NCI-H82 (cell line): Measurements from ENCODE around the gene DNPH1.

Experiments used
- DNase-seq: peaks from one replicate; lab custom pipeline; 2025; lab: John Stamatoyannopoulos, UW

DNPH1 gene

GRCh38 chr6:43181621-43181941 lies 47.7 kb downstream of the DNPH1 start:
- no peak for DNase-seq

DNA sequence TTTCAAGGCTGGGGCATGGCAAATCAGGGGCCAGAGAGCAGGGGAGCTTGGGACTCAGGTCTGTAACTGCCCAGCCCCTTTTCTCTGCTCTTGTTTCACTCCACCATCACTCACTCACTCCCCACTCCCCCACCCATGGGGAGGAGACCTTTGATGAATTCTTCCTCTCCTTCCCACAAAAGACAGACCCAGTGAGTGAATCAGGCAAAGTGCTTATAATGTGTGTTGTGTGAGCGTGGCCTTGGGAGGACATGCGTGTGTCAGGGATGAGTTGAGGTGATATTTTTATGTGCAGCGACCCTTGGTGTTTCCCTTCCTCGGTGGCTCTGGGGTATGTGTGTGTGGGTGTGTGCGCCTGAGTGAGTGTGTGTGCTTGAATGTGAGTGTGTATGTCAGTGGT lies 48.3 kb downstream of the DNPH1 start:
- DNase-seq: peak; percentile 29

DNA sequence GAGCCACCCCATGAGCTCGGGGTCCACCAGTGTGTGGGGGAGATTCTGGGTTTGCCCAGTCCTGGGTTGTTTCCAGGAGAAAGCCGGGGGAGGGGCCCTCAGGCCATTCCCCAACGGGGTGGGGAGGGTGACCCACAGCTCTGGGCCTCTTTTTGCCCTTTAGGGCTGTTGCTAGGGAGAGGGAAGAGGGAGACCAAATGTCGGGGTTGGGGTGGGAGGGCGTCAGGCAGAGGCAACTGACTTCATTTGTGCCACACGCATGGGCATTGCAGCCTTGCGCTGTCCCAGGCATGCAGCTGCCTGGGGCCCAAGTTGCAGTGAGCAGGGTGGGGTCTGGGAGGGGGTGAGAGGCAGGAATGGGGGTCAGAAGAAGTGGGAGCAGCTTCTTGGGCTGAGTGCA lies 49.2 kb downstream of the DNPH1 start:
- no peak for DNase-seq

- DNase-seq: no peak
These were observed 50.1 kb downstream of the DNPH1 start for GRCh38 chr6:43178951-43179830.

DNA sequence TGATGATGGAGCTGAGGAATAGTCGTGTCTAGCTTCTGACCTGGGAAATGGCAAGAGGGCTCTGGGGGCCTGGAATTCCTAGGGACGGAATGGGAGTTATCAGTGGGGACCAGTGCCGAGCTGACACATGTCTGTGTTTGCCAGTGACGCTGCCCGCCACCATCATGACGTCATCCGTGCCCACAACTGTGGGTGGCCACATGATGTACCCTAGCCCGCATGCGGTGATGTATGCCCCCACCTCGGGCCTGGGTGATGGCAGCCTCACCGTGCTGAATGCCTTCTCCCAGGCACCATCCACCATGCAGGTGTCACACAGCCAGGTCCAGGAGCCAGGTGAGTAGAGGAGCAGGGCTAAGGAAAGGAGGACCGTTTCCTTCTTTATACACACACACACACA lies 51.1 kb downstream of the DNPH1 start:
- no peak for DNase-seq

- no peak for DNase-seq
These were observed 52.9 kb downstream of the DNPH1 start for GRCh38 chr6:43176423-43176786.

- no peak for DNase-seq
These were observed 53.4 kb downstream of the DNPH1 start for GRCh38 chr6:43175676-43176422.
